Kidney (tissue), 14 donors: ENCODE measurements around the gene GPR152. TPM values are rescaled to one million over a fixed set of nuclear protein-coding genes. Genes with fewer than 3 reads are reported as not detected.

Experiments used
- DNase-seq, 5 donors: peaks; one replicate each; pipeline ENCODE4 v3.0.0-alpha.2; 2013 to 2020
- FAIRE-seq: peaks from 2 replicates; lab custom pipeline; 2012; peaks lifted over from hg19 to GRCh38; lab: Jason Lieb, UNC
- H3K27ac ChIP-seq, 2 donors: one replicate each; pipeline ENCODE4 v1.7.0; 2013; ENCODE audit warnings: low read depth in 2 of 2, low read length in 2 of 2, inconsistent platforms in 1 of 2
- H3K27me3 ChIP-seq: one replicate; pipeline ENCODE4 v1.7.1; 2013; ENCODE audit warnings: low read length, inconsistent platforms; ENCODE audit not compliant: control insufficient read depth, insufficient read depth
- H3K36me3 ChIP-seq, 3 donors: one replicate each; pipeline versions ENCODE4 v1.7.0 to v1.7.1; 2013; ENCODE audit warnings: low read length in 3 of 3, control low read depth in 1 of 3, inconsistent platforms in 1 of 3; ENCODE audit not compliant: insufficient read depth in 3 of 3, control insufficient read depth in 2 of 3
- H3K4me1 ChIP-seq, 3 donors: one replicate each; pipeline versions ENCODE4 v1.7.0 to v1.7.1; 2013; ENCODE audit warnings: low read length in 3 of 3, inconsistent platforms in 1 of 3, low read depth in 1 of 3; ENCODE audit not compliant: control insufficient read depth in 2 of 3, insufficient read depth in 2 of 3
- H3K4me3 ChIP-seq, 3 donors: one replicate each; pipeline versions ENCODE4 v1.7.0 to v1.8.1; 2013; ENCODE audit warnings: low read length in 3 of 3, control low read depth in 1 of 3, inconsistent platforms in 1 of 3
- H3K9ac ChIP-seq, 3 donors: one replicate each; pipeline versions ENCODE4 v1.7.0 to v1.7.1; 2013; ENCODE audit warnings: low read length in 3 of 3, control low read depth in 1 of 3, inconsistent platforms in 1 of 3
- H3K9me3 ChIP-seq, 3 donors: one replicate each; pipeline versions ENCODE4 v1.7.0 to v1.7.1; 2013; ENCODE audit warnings: low read length in 3 of 3, control low read depth in 1 of 3, inconsistent platforms in 1 of 3; ENCODE audit not compliant: control insufficient read depth in 2 of 3, insufficient read depth in 1 of 3
- intact Hi-C: fragments of 100-400 bp; cut with DNase I; formaldehyde crosslinking; loops from one replicate; pipeline ENCODE4 v1.11.1; 2022
- polyA plus RNA-seq: library from polyadenylated mRNA; stranded (reverse); fragments of 350-450 nt; fragmentation: Illumina TruSeq; extraction: RNeasy Lipid Tissue Mini Kit (QIAGEN cat#74804); gene quantifications from one replicate; pipeline ENCODE4 v1.2.3, GENCODE V29; 2014; ENCODE audit warnings: low read depth, low replicate concordance; ENCODE audit not compliant: insufficient read depth
- total RNA-seq: library from RNA; stranded (reverse); fragmentation: NEBNext Ultra II Directional; extraction: Animal tissue kit (Norgen Biotek cat#: 25700); gene quantifications from one replicate; pipeline ENCODE4 v1.2.1, GENCODE V29; 2021
- TF ChIP-seq, protein P1 (sequence below): IDR thresholded peaks from 3 replicates; pipeline ENCODE4 v1.5.1; 2012; ENCODE audit warnings: mild to moderate bottlenecking, moderate library complexity, borderline replicate concordance; ENCODE audit not compliant: insufficient read depth; ENCODE audit errors: extremely low read depth
- donor health status: control.
- donor health status: control.
- donor health status: control.
- donor health status: control.
- donor health status: control.
- donor health status: DM: yes; HTN: yes; CAD: no.
- donor health status: Normal renal cell carcinoma (clear cell type).

The GPR152 gene
- total and polyA plus RNA-seq, 2 donors from 2014 or later = not detected

DNA sequence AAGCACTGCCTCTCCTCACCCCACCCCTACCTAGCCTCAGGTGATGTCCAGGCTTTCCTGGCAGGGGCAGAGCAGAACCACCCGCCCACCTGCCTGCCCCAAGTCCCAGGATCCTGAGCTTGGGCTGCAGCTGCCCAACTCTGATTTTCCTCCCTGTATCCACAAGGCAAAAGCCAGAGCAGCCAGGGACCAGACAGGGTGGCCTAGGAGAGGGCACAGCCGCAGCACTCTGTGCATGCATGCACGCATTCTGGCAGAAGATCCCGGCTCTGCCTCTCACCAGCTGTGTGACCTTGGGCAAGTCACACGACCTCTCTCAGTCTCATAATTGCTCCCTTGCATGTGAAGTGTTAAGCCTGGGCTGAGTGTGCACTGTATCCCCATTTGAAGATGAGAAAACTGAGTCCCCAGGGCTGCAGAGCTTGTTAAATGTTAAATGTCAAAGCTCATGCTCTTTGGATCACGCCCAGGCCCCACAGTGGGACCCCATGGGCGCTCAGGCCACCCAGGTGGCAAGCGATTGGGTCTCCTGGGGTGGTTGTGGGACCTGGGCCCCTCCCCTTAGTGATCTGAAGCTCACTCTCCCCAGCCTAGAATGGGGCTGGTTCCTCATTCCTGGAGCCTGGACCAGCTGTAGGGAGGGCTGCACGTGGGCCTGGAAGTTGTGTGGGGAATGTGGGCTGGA is 39.9 kb downstream of the GPR152 start:
- Histone ChIP-seq H3K9ac (no peak overlapping the region), H3K27me3 (no peaks in the 10 kb centered on the region), H3K36me3 (no peaks in the 10 kb centered on the region), H3K4me1 (peaks cover 0 to 11% (median 0%) of the 10 kb centered on the region in 3 donors), H3K9me3 (no peaks in the 10 kb centered on the region), H3K27ac (no peak overlapping the region), H3K4me3 (no peak overlapping the region)
- FAIRE-seq (no peak), DNase-seq (no peak)
- intact Hi-C loops = no loop called here
- TF ChIP-seq, protein P1, sequence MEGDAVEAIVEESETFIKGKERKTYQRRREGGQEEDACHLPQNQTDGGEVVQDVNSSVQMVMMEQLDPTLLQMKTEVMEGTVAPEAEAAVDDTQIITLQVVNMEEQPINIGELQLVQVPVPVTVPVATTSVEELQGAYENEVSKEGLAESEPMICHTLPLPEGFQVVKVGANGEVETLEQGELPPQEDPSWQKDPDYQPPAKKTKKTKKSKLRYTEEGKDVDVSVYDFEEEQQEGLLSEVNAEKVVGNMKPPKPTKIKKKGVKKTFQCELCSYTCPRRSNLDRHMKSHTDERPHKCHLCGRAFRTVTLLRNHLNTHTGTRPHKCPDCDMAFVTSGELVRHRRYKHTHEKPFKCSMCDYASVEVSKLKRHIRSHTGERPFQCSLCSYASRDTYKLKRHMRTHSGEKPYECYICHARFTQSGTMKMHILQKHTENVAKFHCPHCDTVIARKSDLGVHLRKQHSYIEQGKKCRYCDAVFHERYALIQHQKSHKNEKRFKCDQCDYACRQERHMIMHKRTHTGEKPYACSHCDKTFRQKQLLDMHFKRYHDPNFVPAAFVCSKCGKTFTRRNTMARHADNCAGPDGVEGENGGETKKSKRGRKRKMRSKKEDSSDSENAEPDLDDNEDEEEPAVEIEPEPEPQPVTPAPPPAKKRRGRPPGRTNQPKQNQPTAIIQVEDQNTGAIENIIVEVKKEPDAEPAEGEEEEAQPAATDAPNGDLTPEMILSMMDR = no peak

DNA sequence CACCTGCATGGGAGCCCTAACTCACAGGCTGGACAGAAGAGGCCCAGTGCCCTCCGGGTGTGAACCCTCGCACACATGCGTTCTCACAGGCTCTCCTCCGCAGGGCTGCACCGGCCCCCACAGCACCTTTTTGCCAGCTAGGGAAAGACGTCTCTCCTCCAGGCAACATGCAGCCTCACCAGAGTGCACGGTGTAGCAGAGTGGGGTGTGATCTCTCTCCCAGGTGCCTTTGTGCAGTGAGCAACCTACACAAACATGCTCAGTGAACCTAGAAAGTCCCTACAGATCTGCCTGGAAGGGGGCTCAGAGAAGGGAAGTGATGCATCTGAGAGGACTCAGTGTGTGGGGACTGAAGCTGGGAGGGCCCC is 40.8 kb downstream of the GPR152 start:
- no peaks in the 10 kb centered on the region for H3K27me3 ChIP-seq

DNA sequence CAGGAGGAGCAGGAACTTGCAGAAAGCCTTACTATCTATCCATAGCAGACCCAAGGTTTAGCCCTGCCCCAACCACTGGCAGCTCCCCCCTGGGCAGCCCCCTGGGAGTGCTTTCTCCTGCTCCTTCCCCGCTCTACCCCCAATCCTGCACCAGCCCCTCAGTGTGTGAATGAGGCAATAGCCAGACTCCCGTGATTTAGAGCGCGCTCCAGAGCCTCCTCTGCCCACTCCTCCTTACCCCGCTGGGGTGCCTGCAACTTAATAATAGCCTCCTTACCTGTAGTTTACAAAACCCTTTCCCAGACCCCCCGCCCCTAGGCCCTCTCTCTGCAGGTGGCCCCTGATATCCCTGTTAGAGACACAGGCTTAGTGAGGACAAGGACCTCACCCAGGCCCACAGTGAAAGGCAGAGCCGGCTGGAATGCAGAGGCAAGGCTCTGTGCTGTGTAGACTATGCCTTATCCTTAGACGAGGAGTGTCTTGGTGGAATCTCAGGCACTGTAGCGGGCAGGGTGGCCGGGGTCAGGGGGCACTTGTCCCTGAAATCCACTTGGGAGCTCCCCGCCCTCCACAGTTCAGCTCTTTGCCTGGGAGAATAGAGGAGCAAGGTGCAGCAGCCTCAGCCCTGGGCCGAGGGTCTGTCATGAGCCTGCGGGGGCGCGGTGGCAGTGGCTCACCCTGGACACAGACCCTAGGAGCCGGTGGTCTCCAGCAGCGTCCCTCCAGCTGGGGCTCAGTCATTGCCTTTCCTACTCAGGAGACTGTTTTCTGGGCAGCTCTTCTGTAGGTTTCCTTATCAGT is 41.3 kb downstream of the GPR152 start:
- Histone ChIP-seq H3K4me1 (peaks cover 0 to 8% (median 0%) of the 10 kb centered on the region in 3 donors), H3K9me3 (no peaks in the 10 kb centered on the region), H3K27me3 (no peaks in the 10 kb centered on the region), H3K4me3 (no peak overlapping the region), H3K27ac (no peak overlapping the region), H3K9ac (no peak overlapping the region), H3K36me3 (no peaks in the 10 kb centered on the region)
- intact Hi-C loops = no loop called here
- DNase-seq (no peak), FAIRE-seq (no peak)
- TF ChIP-seq, protein P1 = no peak

More for the DNA sequence above, 40.8 kb downstream of the GPR152 start:
- no peaks in the 10 kb centered on the region for H3K9me3 ChIP-seq
- no peaks in the 10 kb centered on the region for H3K36me3 ChIP-seq
- no peak overlapping the region for H3K27ac ChIP-seq
- no peak for FAIRE-seq
- TF ChIP-seq, protein P1 = no peak
- intact Hi-C loops = no loop called here
- no peak overlapping the region for H3K9ac ChIP-seq
- H3K4me1 ChIP-seq = peaks cover 0 to 9% (median 0%) of the 10 kb centered on the region in 3 donors
- DNase-seq = no peak
- H3K4me3 ChIP-seq = no peak overlapping the region
